Stimulated activated CD8-positive, alpha-beta memory T cell treated with anti-CD3 and anti-CD28 coated beads, Interleukin-15, amount 100 ng/mL, for 48 hours (primary cell): ENCODE measurements around the gene LHX6.

Source experiments
- DNase-seq, 2 donors: peaks; one replicate each; pipeline ENCODE4 v3.0.0-alpha.2; 2020; ENCODE audit warnings: low read depth in 2 of 2

Gene LHX6

GRCh38 chr9:122216138-122216797, 12.5 kb downstream of the LHX6 start:
- DNase-seq, result no peak

GRCh38 chr9:122215663-122216062, 13.1 kb downstream of the LHX6 start:
- DNase-seq, result no peak

- no peak for DNase-seq
Measured at GRCh38 chr9:122214507-122214906, 14.2 kb downstream of the LHX6 start.

- DNase-seq, result peak; percentile 32 to 35
Measured at GRCh38 chr9:122213589-122214413, 15.0 kb downstream of the LHX6 start.

- no peak for DNase-seq
Measured at GRCh38 chr9:122213102-122213588, 15.6 kb downstream of the LHX6 start.

- DNase-seq, result no peak
Measured at GRCh38 chr9:122212473-122213004, 16.2 kb downstream of the LHX6 start.

- DNase-seq, result no peak
Measured at GRCh38 chr9:122209451-122209850, 19.3 kb downstream of the LHX6 start.

GRCh38 chr9:122207096-122207495, 21.7 kb downstream of the LHX6 start:
- no peak for DNase-seq

- DNase-seq, result no peak
Measured at GRCh38 chr9:122206118-122207046, 22.4 kb downstream of the LHX6 start.

GRCh38 chr9:122205176-122205575, 23.6 kb downstream of the LHX6 start:
- DNase-seq, result no peak

- DNase-seq, result no peak
Measured at GRCh38 chr9:122204491-122204890, 24.3 kb downstream of the LHX6 start.

GRCh38 chr9:122204055-122204454, 24.7 kb downstream of the LHX6 start:
- no peak for DNase-seq

- DNase-seq, result no peak
Measured at GRCh38 chr9:122202111-122202510, 26.6 kb downstream of the LHX6 start.

GRCh38 chr9:122201641-122202040, 27.1 kb downstream of the LHX6 start:
- no peak for DNase-seq

GRCh38 chr9:122200960-122201595, 27.7 kb downstream of the LHX6 start:
- no peak for DNase-seq

GRCh38 chr9:122197882-122198281, 30.9 kb downstream of the LHX6 start:
- no peak for DNase-seq

GRCh38 chr9:122197426-122197825, 31.3 kb downstream of the LHX6 start:
- no peak for DNase-seq

- no peak for DNase-seq
Measured at GRCh38 chr9:122195875-122196274, 32.9 kb downstream of the LHX6 start.

- no peak for DNase-seq
Measured at GRCh38 chr9:122193651-122194050, 35.1 kb downstream of the LHX6 start.

GRCh38 chr9:122192914-122193525, 35.7 kb downstream of the LHX6 start:
- no peak for DNase-seq
